B cell (primary cell): ENCODE measurements around the gene OR5AK2. TPM values are rescaled to one million over a fixed set of nuclear protein-coding genes. Genes with fewer than 3 reads are reported as not detected.
"Not testable (repeated sequence)": the region's sequence is repeated elsewhere in the genome, so short reads cannot be mapped to it uniquely, and the experiment has no call there.

ENCODE experiments used
- ATAC-seq: fragments of 200-7000 bp; cut with Tn5 transposase; one replicate; pipeline ENCODE4 v1.10.0; 2021; ENCODE audit warnings: low read depth, mild to moderate bottlenecking, moderate number of reproducible peaks, moderate library complexity
- CTCF ChIA-PET: fragments of 350-600 bp; sonication (Branson Sonifier 250); formaldehyde crosslinking; loops from one replicate; lab custom pipeline; 2021; ENCODE audit warnings: antibody characterized with exemption, inconsistent platforms; lab: Charles Lee
- POLR2A ChIA-PET: fragments of 350-600 bp; sonication (Branson Sonifier 250); formaldehyde crosslinking; loops from one replicate; lab custom pipeline; 2021; ENCODE audit warnings: antibody characterized with exemption; lab: Charles Lee
- DNase-seq: peaks from one replicate; pipeline ENCODE4 v3.0.0; 2013
- H2AFZ ChIP-seq: 2 replicates; pipeline ENCODE4 v1.6.1; 2012; ENCODE audit warnings: mild to moderate bottlenecking, low read depth, low read length; ENCODE audit not compliant: insufficient read depth, poor library complexity, severe bottlenecking
- H3K27ac ChIP-seq, 2 donors: 1 replicate in 1 of 2; 2 replicates in 1 of 2; pipeline ENCODE4 v1.5.1; 2012 to 2013; ENCODE audit warnings: low read length in 2 of 2, mild to moderate bottlenecking in 2 of 2, moderate library complexity in 1 of 2
- H3K27me3 ChIP-seq, 4 experiments: fragments of 200-600 bp in 1 of 4; sonication (generic) in 1 of 4; replicated peaks in 1 of 4; 1 replicate in 2 of 4; 2 replicates in 2 of 4; pipeline versions ENCODE4 v1.6.1 to v1.7.0; 2013 to 2016; ENCODE audit warnings: low read length in 3 of 4, mild to moderate bottlenecking in 2 of 4, mixed read lengths in 1 of 4, moderate library complexity in 1 of 4; ENCODE audit not compliant: insufficient read depth in 4 of 4, control insufficient read depth in 3 of 4; ENCODE audit errors: control extremely low read depth in 1 of 4
- H3K36me3 ChIP-seq, 2 experiments: replicated peaks in 1 of 2; 1 replicate in 1 of 2; 2 replicates in 1 of 2; pipeline versions ENCODE4 v1.6.1 to v1.7.1; 2013; ENCODE audit warnings: low read length in 1 of 2; ENCODE audit not compliant: insufficient read depth in 2 of 2, control insufficient read depth in 1 of 2; ENCODE audit errors: control extremely low read depth in 1 of 2, extremely low read depth in 1 of 2
- H3K4me1 ChIP-seq, 2 donors: fragments of 200-600 bp in 1 of 2; sonication (generic) in 1 of 2; 1 replicate in 1 of 2; 2 replicates in 1 of 2; pipeline versions ENCODE4 v1.5.1 to v1.6.1; 2013 to 2017; ENCODE audit warnings: low read length in 2 of 2; ENCODE audit not compliant: control insufficient read depth in 2 of 2, insufficient read depth in 2 of 2
- H3K4me2 ChIP-seq: replicated peaks from 2 replicates; pipeline ENCODE3; 2012; ENCODE audit warnings: mild to moderate bottlenecking, low read depth, low read length; ENCODE audit not compliant: poor library complexity, severe bottlenecking
- H3K4me3 ChIP-seq, 5 experiments: fragments of 200-600 bp in 1 of 5; sonication (generic) in 1 of 5; 1 replicate in 3 of 5; 2 replicates in 2 of 5; pipeline versions ENCODE4 v1.5.1 to v1.7.0; 2011 to 2016; ENCODE audit warnings: low read length in 4 of 5, mild to moderate bottlenecking in 4 of 5, low read depth in 2 of 5, control low read depth in 1 of 5, moderate library complexity in 1 of 5; ENCODE audit not compliant: insufficient read depth in 1 of 5; ENCODE audit errors: control extremely low read depth in 1 of 5, extremely low read depth in 1 of 5
- H3K79me2 ChIP-seq: fragments of 200-600 bp; sonication (generic); one replicate; pipeline ENCODE4 v1.6.0; 2016; ENCODE audit warnings: low read length; ENCODE audit not compliant: control insufficient read depth, insufficient read depth
- H3K9ac ChIP-seq: fragments of 200-600 bp; sonication (generic); 2 replicates; pipeline ENCODE4 v1.6.1; 2017; ENCODE audit warnings: mild to moderate bottlenecking, low read length, moderate library complexity
- H3K9me3 ChIP-seq, 3 donors: one replicate each; pipeline versions ENCODE4 v1.6.1 to v1.7.1; 2013; ENCODE audit warnings: low read length in 2 of 3; ENCODE audit not compliant: control insufficient read depth in 2 of 3, insufficient read depth in 1 of 3; ENCODE audit errors: control extremely low read depth in 1 of 3
- H4K20me1 ChIP-seq: 2 replicates; pipeline ENCODE4 v1.6.0; 2012; ENCODE audit warnings: mild to moderate bottlenecking, low read length; ENCODE audit not compliant: insufficient read depth, control insufficient read depth, poor library complexity, severe bottlenecking
- H3K27ac Mint-ChIP-seq: one replicate; pipeline ENCODE4 v1.8.0; 2021; ENCODE audit warnings: mixed read lengths
- H3K27me3 Mint-ChIP-seq: one replicate; pipeline ENCODE4 v1.8.0; 2021; ENCODE audit warnings: mixed read lengths
- H3K4me1 Mint-ChIP-seq: one replicate; pipeline ENCODE4 v1.8.0; 2021; ENCODE audit warnings: mixed read lengths
- H3K4me3 Mint-ChIP-seq: one replicate; pipeline ENCODE4 v1.8.0; 2021; ENCODE audit warnings: mixed read lengths
- H3K9me3 Mint-ChIP-seq: one replicate; pipeline ENCODE4 v1.8.0; 2022; ENCODE audit warnings: mixed read lengths; ENCODE audit not compliant: insufficient read depth
- WGBS: methylation state at CpG from one replicate; pipeline ENCODE4 v1.1.5; 2013; ENCODE audit warnings: missing lambda C conversion rate; ENCODE audit not compliant: insufficient coverage; 5-methylcytosine and 5-hydroxymethylcytosine counted together
- intact Hi-C: fragments of 100-400 bp; cut with micrococcal nuclease; formaldehyde crosslinking; loops from one replicate; pipeline ENCODE4 v1.10.0; 2022
- polyA minus RNA-seq: library from RNA; depleted of rRNA, polyadenylated mRNA; stranded (reverse); fragments of >200 nt; gene quantifications from 2 replicates; pipeline ENCODE4 v1.2.3, GENCODE V29; 2012
- polyA plus RNA-seq: library from polyadenylated mRNA; depleted of rRNA; stranded (reverse); fragments of >200 nt; gene quantifications from 2 replicates; pipeline ENCODE4 v1.2.3, GENCODE V29; 2012
- total RNA-seq, 2 donors: library from RNA; stranded (reverse); fragments of 120-200 nt in 1 of 2; gene quantifications; 1 replicate in 1 of 2; 2 replicates in 1 of 2; pipeline versions ENCODE4 v1.2.3 to v1.2.4, GENCODE V29; 2013 to 2022
- TF ChIP-seq, protein P1 (sequence below): fragments of 200-600 bp; IDR thresholded peaks from one replicate; pipeline ENCODE4 v1.8.0; 2022; ENCODE audit warnings: antibody characterized with exemption, mild to moderate bottlenecking

OR5AK2 gene, protein sequence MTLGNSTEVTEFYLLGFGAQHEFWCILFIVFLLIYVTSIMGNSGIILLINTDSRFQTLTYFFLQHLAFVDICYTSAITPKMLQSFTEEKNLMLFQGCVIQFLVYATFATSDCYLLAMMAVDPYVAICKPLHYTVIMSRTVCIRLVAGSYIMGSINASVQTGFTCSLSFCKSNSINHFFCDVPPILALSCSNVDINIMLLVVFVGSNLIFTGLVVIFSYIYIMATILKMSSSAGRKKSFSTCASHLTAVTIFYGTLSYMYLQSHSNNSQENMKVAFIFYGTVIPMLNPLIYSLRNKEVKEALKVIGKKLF
- not detected in 2 replicates for total RNA-seq
- not detected for total RNA-seq (2013)
- polyA plus RNA-seq: not detected in 2 replicates
- not detected in 2 replicates for polyA minus RNA-seq

DNA sequence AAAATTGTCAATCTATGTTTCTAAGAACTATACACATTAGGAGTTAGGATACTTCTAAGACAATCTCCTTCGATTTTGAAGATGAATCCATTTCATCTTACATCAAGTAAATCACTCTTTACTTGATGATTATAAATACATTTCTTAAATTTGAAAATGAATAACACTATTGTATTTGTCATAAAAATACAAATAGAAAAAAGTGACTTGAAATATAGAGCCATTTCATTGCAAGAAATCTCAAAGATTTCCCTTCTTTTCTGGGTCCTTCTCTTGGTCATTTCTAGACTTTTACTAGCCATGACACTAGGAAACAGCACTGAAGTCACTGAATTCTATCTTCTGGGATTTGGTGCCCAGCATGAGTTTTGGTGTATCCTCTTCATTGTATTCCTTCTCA is at the start of gene OR5AK2:
Gene OR5AK2 (plus strand): TSS at position 301 of the 400 bp plus-strand sequence. CDS start 0 bp downstream, at position 301.
- Histone ChIP-seq H3K79me2 (no peaks in the 10 kb centered on the region), H3K27ac (no peak within 1 kb of the TSS), H3K36me3 (no peaks in the 10 kb centered on the region), H3K9me3 (peaks cover 0 to 7% (median 0%) of the 10 kb centered on the region in 3 donors), H3K4me2 (no peak within 1 kb of the TSS), H3K4me1 (no peaks in the 10 kb centered on the region), H4K20me1 (no peaks in the 10 kb centered on the region), H3K9ac (no peak within 1 kb of the TSS), H3K4me3 (no peak within 1 kb of the TSS), H2AFZ (no peak within 1 kb of the TSS), H3K27me3 (peaks cover 0 to 2% (median 0%) of the 10 kb centered on the region in 4 experiments)
- TF ChIP-seq, protein P1, sequence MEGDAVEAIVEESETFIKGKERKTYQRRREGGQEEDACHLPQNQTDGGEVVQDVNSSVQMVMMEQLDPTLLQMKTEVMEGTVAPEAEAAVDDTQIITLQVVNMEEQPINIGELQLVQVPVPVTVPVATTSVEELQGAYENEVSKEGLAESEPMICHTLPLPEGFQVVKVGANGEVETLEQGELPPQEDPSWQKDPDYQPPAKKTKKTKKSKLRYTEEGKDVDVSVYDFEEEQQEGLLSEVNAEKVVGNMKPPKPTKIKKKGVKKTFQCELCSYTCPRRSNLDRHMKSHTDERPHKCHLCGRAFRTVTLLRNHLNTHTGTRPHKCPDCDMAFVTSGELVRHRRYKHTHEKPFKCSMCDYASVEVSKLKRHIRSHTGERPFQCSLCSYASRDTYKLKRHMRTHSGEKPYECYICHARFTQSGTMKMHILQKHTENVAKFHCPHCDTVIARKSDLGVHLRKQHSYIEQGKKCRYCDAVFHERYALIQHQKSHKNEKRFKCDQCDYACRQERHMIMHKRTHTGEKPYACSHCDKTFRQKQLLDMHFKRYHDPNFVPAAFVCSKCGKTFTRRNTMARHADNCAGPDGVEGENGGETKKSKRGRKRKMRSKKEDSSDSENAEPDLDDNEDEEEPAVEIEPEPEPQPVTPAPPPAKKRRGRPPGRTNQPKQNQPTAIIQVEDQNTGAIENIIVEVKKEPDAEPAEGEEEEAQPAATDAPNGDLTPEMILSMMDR: no peak
- ATAC-seq: no peak
- ChIA-PET POLR2A (no interaction called here), CTCF (no interaction called here)
- no CpG with 5 or more reads among the region's 1 CpG for WGBS
- intact Hi-C loops: no loop called here
- no peak within 1 kb of the TSS for H3K4me3 Mint-ChIP-seq
- peaks cover 4% of the 10 kb centered on the region for H3K9me3 Mint-ChIP-seq
- H3K27ac Mint-ChIP-seq: no peak within 1 kb of the TSS
- DNase-seq: no peak
- no peaks in the 10 kb centered on the region for H3K4me1 Mint-ChIP-seq
- H3K27me3 Mint-ChIP-seq: no peaks in the 10 kb centered on the region

DNA sequence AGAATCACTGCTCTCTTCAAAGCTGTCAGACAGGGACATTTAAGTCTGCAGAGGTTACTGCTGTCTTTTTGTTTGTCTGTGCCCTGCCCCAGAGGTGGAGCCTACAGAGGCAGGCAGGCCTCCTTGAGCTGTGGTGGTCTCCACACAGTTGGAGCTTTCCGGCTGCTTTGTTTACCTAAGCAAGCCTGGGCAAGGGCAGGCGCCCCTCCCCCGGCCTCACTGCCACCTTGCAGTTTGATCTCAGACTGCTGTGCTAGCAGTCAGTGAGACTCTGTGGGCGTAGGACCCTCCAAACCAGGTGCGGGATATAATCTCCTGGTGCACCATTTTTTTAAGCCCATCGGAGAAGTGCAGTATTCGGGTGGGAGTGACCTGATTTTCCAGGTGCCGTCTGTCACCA is 43.2 kb upstream of the OR5AK2 start:
- H3K27ac Mint-ChIP-seq, ATAC-seq, H3K4me1 ChIP-seq, H2AFZ ChIP-seq, H3K9me3 Mint-ChIP-seq, H3K36me3 ChIP-seq, H3K4me3 Mint-ChIP-seq, H3K27ac ChIP-seq, H3K9me3 ChIP-seq, CTCF ChIA-PET, intact Hi-C loops, H3K4me2 ChIP-seq, POLR2A ChIA-PET, H3K4me1 Mint-ChIP-seq, H3K9ac ChIP-seq, DNase-seq, H3K27me3 Mint-ChIP-seq, H3K4me3 ChIP-seq, H3K79me2 ChIP-seq, H3K27me3 ChIP-seq, H4K20me1 ChIP-seq: not testable (repeated sequence)
- WGBS: 87% methylated on average over 8 of the region's 8 CpGs
